ENCODE results near the gene AKR1C2.

Gene AKR1C2

GRCh38 chr10:4939224-4940072 is 64.2 kb downstream of the AKR1C2 start:
- TF ChIP-seq CTCF (IDR thresholded peaks at IDR 0.05; ENCODE audit: borderline replicate concordance, insufficient read depth, low read depth, low read length): no peak
- no peak overlapping the region for H3K4me3 ChIP-seq (ENCODE audit: low read depth, low read length)
